ENCODE results near the gene USP30.
A peak's percentile ranks its signal among the peaks of the same experiment; 100 is the strongest.
"Not testable (repeated sequence)": the region's sequence is repeated elsewhere in the genome, so short reads cannot be mapped to it uniquely, and the experiment has no call there.

Gene USP30

GRCh38 chr12:109048706-109049105 lies 3.7 kb upstream of the USP30 start:
- DNase-seq (ENCODE audit: low read depth); H3K4me3 ChIP-seq (ENCODE audit: low read depth, low read length): not testable (repeated sequence)

- not testable (repeated sequence) for H3K4me3 ChIP-seq (ENCODE audit: low read depth, low read length); DNase-seq (ENCODE audit: low read depth)
These were observed 2.6 kb upstream of the USP30 start for GRCh38 chr12:109049794-109050193.

GRCh38 chr12:109052097-109052413 lies 321 bp upstream of the USP30 start:
- DNase-seq (ENCODE audit: low read depth), result no peak
- peak overlapping the region; percentile 84 for H3K4me3 ChIP-seq (ENCODE audit: low read depth, low read length)

- DNase-seq (ENCODE audit: low read depth), result no peak
These were observed 1.2 kb downstream of the USP30 start for GRCh38 chr12:109053382-109054123.

GRCh38 chr12:109054124-109054513 lies 1.7 kb downstream of the USP30 start:
- not testable (repeated sequence) for DNase-seq (ENCODE audit: low read depth); H3K4me3 ChIP-seq (ENCODE audit: low read depth, low read length)

More at GRCh38 chr12:109053382-109054123, 1.2 kb downstream of the USP30 start:
- peak overlapping the region; percentile 84 for H3K4me3 ChIP-seq (ENCODE audit: low read depth, low read length)

- DNase-seq (ENCODE audit: low read depth), result no peak
- no peak overlapping the region for H3K4me3 ChIP-seq (ENCODE audit: low read depth, low read length)
These were observed 2.1 kb downstream of the USP30 start for GRCh38 chr12:109054520-109054919.

- DNase-seq (ENCODE audit: low read depth), result no peak
- H3K4me3 ChIP-seq (ENCODE audit: low read depth, low read length), result no peak overlapping the region
These were observed 4.5 kb downstream of the USP30 start for GRCh38 chr12:109056891-109057290.

- H3K4me3 ChIP-seq (ENCODE audit: low read depth, low read length), result no peak overlapping the region
- no peak for DNase-seq (ENCODE audit: low read depth)
These were observed 5.0 kb downstream of the USP30 start for GRCh38 chr12:109057376-109057775.

GRCh38 chr12:109058773-109059172 lies 6.4 kb downstream of the USP30 start:
- no peak overlapping the region for H3K4me3 ChIP-seq (ENCODE audit: low read depth, low read length)

GRCh38 chr12:109064143-109064542 lies 11.8 kb downstream of the USP30 start:
- no peak for DNase-seq (ENCODE audit: low read depth)
- H3K4me3 ChIP-seq (ENCODE audit: low read depth, low read length), result no peak overlapping the region

More at GRCh38 chr12:109058773-109059172, 6.4 kb downstream of the USP30 start:
- no peak for DNase-seq (ENCODE audit: low read depth)

- DNase-seq (ENCODE audit: low read depth), result no peak
- no peak overlapping the region for H3K4me3 ChIP-seq (ENCODE audit: low read depth, low read length)
These were observed 12.9 kb downstream of the USP30 start for GRCh38 chr12:109065154-109065852.

- DNase-seq (ENCODE audit: low read depth), result no peak
These were observed 13.4 kb downstream of the USP30 start for GRCh38 chr12:109065853-109066193.

GRCh38 chr12:109069307-109070271 lies 17.2 kb downstream of the USP30 start:
- H3K4me3 ChIP-seq (ENCODE audit: low read depth, low read length), result no peak overlapping the region

More at GRCh38 chr12:109065853-109066193, 13.4 kb downstream of the USP30 start:
- no peak overlapping the region for H3K4me3 ChIP-seq (ENCODE audit: low read depth, low read length)

GRCh38 chr12:109074866-109075265 lies 22.5 kb downstream of the USP30 start:
- H3K4me3 ChIP-seq (ENCODE audit: low read depth, low read length), result no peak overlapping the region
- no peak for DNase-seq (ENCODE audit: low read depth)

More at GRCh38 chr12:109069307-109070271, 17.2 kb downstream of the USP30 start:
- no peak for DNase-seq (ENCODE audit: low read depth)

GRCh38 chr12:109082751-109083150 lies 30.4 kb downstream of the USP30 start:
- no peak overlapping the region for H3K4me3 ChIP-seq (ENCODE audit: low read depth, low read length)
- no peak for DNase-seq (ENCODE audit: low read depth)

- H3K4me3 ChIP-seq (ENCODE audit: low read depth, low read length), result no peak overlapping the region
- DNase-seq (ENCODE audit: low read depth), result no peak
These were observed 32.0 kb downstream of the USP30 start for GRCh38 chr12:109084425-109084824.

- no peak overlapping the region for H3K4me3 ChIP-seq (ENCODE audit: low read depth, low read length)
- DNase-seq (ENCODE audit: low read depth), result no peak
These were observed 33.2 kb downstream of the USP30 start for GRCh38 chr12:109085590-109085989.

- no peak for DNase-seq (ENCODE audit: low read depth)
- no peak overlapping the region for H3K4me3 ChIP-seq (ENCODE audit: low read depth, low read length)
These were observed 34.9 kb downstream of the USP30 start for GRCh38 chr12:109087250-109087649.

- H3K4me3 ChIP-seq (ENCODE audit: low read depth, low read length), result no peak overlapping the region
These were observed 36.4 kb downstream of the USP30 start for GRCh38 chr12:109088818-109089217.

GRCh38 chr12:109089683-109090082 lies 37.3 kb downstream of the USP30 start:
- no peak overlapping the region for H3K4me3 ChIP-seq (ENCODE audit: low read depth, low read length)
- DNase-seq (ENCODE audit: low read depth), result no peak

More at GRCh38 chr12:109088818-109089217, 36.4 kb downstream of the USP30 start:
- DNase-seq (ENCODE audit: low read depth), result no peak
